GM04503 (cell line): ENCODE data around the gene ARSA.

Experiments
- DNase-seq: peaks from one replicate; pipeline ENCODE4 v3.0.0-alpha.2; 2012; ENCODE audit warnings: low read depth

Gene ARSA

GRCh38 chr22:50604256-50605001 is 23.5 kb downstream of the ARSA start:
- no peak for DNase-seq

GRCh38 chr22:50603511-50604255 is 24.3 kb downstream of the ARSA start:
- DNase-seq, result no peak

- DNase-seq, result no peak
Measured at GRCh38 chr22:50602338-50602700, 25.6 kb downstream of the ARSA start.

GRCh38 chr22:50601669-50602337 is 26.1 kb downstream of the ARSA start:
- no peak for DNase-seq

GRCh38 chr22:50600967-50601668 is 26.8 kb downstream of the ARSA start:
- no peak for DNase-seq

- no peak for DNase-seq
Measured at GRCh38 chr22:50600538-50600937, 27.4 kb downstream of the ARSA start, which contains the start of gene MAPK8IP2. TSS of gene MAPK8IP2 (plus strand) at chr22:50600793. CDS start at chr22:50600819, 26 bp downstream.

- no peak for DNase-seq
Measured at GRCh38 chr22:50599816-50600455, 28.0 kb downstream of the ARSA start.

GRCh38 chr22:50597097-50597496 is 30.9 kb downstream of the ARSA start:
- DNase-seq, result no peak

- DNase-seq, result no peak
Measured at GRCh38 chr22:50595189-50595588, 32.8 kb downstream of the ARSA start.

GRCh38 chr22:50587407-50587806 is 40.5 kb downstream of the ARSA start:
- no peak for DNase-seq

- DNase-seq, result no peak
Measured at GRCh38 chr22:50586416-50586815, 41.5 kb downstream of the ARSA start.

GRCh38 chr22:50585781-50586180 is 42.2 kb downstream of the ARSA start:
- DNase-seq, result no peak

GRCh38 chr22:50585238-50585637 is 42.7 kb downstream of the ARSA start:
- DNase-seq, result no peak

GRCh38 chr22:50584106-50585096 is 43.6 kb downstream of the ARSA start:
- DNase-seq, result no peak

- no peak for DNase-seq
Measured at GRCh38 chr22:50583294-50583861, 44.6 kb downstream of the ARSA start.

GRCh38 chr22:50582493-50583293 is 45.3 kb downstream of the ARSA start, which contains the start of gene CHKB:
TSS of gene CHKB (minus strand) at chr22:50582849. CDS start at chr22:50582781, 68 bp downstream.
- DNase-seq, result peak; percentile 83

GRCh38 chr22:50581950-50582492 is 45.9 kb downstream of the ARSA start:
- no peak for DNase-seq

GRCh38 chr22:50581031-50581949 is 46.7 kb downstream of the ARSA start:
- no peak for DNase-seq
